SK-N-SH treated with all-trans-retinoic acid at 6 μM for 48 hours (cell line): ENCODE data around the gene CORO2A.

ENCODE experiments used
- ARNTL ChIP-seq: fragments of 450-650 bp; formaldehyde crosslinking; IDR thresholded peaks from 2 replicates; pipeline ENCODE4 v1.5.0; 2020; ENCODE audit warnings: low read depth, mild to moderate bottlenecking, moderate library complexity, borderline replicate concordance
- ESRRG ChIP-seq: fragments of 250-450 bp; sonication (Bioruptor Pico); IDR thresholded peaks from 2 replicates; pipeline ENCODE4 v1.6.1; 2021; ENCODE audit warnings: mild to moderate bottlenecking
- ISL1 ChIP-seq: fragments of 250-450 bp; sonication (Bioruptor Pico); IDR thresholded peaks from 2 replicates; pipeline ENCODE4 v2.1.2; 2022; ENCODE audit warnings: mild to moderate bottlenecking, moderate library complexity
- PPARA ChIP-seq: fragments of 250-450 bp; sonication (Bioruptor Pico); IDR thresholded peaks from 2 replicates; pipeline ENCODE4 v1.5.0; 2020; ENCODE audit warnings: mild to moderate bottlenecking, borderline replicate concordance
- ZC3H10 ChIP-seq: fragments of 250-450 bp; sonication (Bioruptor Pico); IDR thresholded peaks from 2 replicates; pipeline ENCODE4 v1.5.1; 2021; ENCODE audit warnings: mild to moderate bottlenecking, moderate library complexity
- ZFP3 ChIP-seq: fragments of 250-450 bp; sonication (Bioruptor Pico); IDR thresholded peaks from 2 replicates; pipeline ENCODE4 v1.5.0; 2020; ENCODE audit warnings: mild to moderate bottlenecking, moderate library complexity
- ZFP30 ChIP-seq: fragments of 450-650 bp; formaldehyde crosslinking; IDR thresholded peaks from 2 replicates; pipeline ENCODE4 v1.5.0; 2022; ENCODE audit warnings: mild to moderate bottlenecking, moderate library complexity
- ZNF565 ChIP-seq: fragments of 450-650 bp; formaldehyde crosslinking; conservative IDR thresholded peaks from 2 replicates; pipeline ENCODE4 v1.5.0; 2020; ENCODE audit warnings: low read depth, mild to moderate bottlenecking, moderate library complexity
- TF ChIP-seq, protein P1 (sequence below): fragments of 250-450 bp; sonication (Bioruptor Pico); IDR thresholded peaks from 2 replicates; pipeline ENCODE4 v1.8.0; 2021; ENCODE audit warnings: low read depth, mild to moderate bottlenecking, moderate library complexity, borderline replicate concordance
- TF ChIP-seq, protein P2 (sequence below): fragments of 250-450 bp; sonication (Bioruptor Pico); IDR thresholded peaks from 2 replicates; pipeline ENCODE4 v1.8.0; 2020; ENCODE audit warnings: mild to moderate bottlenecking, moderate library complexity, borderline replicate concordance
- TF ChIP-seq, protein P3 (sequence below): fragments of 250-450 bp; sonication (Bioruptor Pico); IDR thresholded peaks from 2 replicates; pipeline ENCODE4 v1.5.1; 2020; ENCODE audit warnings: low read depth, mild to moderate bottlenecking, moderate library complexity

DNA sequence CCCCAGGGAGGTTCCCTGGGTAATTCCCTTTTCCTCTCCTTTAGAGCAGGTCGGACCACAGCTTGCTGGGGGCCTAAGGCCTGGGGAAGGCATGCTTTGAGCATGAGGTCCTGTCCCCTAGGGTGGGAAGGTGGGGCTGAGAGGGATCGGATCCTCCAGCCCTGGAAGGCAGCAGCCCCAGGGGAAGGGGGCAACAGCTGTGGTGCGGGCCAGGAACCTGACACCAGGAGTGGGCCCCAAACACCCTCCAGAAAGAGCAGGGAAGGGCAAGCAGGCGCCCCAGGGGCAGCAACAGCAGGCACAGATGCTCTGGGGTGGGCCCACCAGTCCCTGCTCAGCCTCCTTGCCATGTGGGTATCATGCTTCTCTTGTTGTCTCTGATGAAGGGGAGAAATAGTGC lies 3.2 kb upstream of the CORO2A start:
- TF ChIP-seq, protein P1, sequence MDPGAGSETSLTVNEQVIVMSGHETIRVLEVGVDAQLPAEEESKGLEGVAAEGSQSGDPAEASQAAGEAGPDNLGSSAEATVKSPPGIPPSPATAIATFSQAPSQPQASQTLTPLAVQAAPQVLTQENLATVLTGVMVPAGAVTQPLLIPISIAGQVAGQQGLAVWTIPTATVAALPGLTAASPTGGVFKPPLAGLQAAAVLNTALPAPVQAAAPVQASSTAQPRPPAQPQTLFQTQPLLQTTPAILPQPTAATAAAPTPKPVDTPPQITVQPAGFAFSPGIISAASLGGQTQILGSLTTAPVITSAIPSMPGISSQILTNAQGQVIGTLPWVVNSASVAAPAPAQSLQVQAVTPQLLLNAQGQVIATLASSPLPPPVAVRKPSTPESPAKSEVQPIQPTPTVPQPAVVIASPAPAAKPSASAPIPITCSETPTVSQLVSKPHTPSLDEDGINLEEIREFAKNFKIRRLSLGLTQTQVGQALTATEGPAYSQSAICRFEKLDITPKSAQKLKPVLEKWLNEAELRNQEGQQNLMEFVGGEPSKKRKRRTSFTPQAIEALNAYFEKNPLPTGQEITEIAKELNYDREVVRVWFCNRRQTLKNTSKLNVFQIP (CRISPR knock-in tag), result no peak
- TF ChIP-seq ZNF565 (CRISPR knock-in tag), result no peak
- TF ChIP-seq, protein P2, sequence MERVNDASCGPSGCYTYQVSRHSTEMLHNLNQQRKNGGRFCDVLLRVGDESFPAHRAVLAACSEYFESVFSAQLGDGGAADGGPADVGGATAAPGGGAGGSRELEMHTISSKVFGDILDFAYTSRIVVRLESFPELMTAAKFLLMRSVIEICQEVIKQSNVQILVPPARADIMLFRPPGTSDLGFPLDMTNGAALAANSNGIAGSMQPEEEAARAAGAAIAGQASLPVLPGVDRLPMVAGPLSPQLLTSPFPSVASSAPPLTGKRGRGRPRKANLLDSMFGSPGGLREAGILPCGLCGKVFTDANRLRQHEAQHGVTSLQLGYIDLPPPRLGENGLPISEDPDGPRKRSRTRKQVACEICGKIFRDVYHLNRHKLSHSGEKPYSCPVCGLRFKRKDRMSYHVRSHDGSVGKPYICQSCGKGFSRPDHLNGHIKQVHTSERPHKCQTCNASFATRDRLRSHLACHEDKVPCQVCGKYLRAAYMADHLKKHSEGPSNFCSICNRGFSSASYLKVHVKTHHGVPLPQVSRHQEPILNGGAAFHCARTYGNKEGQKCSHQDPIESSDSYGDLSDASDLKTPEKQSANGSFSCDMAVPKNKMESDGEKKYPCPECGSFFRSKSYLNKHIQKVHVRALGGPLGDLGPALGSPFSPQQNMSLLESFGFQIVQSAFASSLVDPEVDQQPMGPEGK (CRISPR knock-in tag), result no peak
- TF ChIP-seq ZFP30 (CRISPR knock-in tag), result no peak
- TF ChIP-seq ESRRG (CRISPR knock-in tag), result no peak
- no peak for TF ChIP-seq ARNTL
- TF ChIP-seq, protein P3, sequence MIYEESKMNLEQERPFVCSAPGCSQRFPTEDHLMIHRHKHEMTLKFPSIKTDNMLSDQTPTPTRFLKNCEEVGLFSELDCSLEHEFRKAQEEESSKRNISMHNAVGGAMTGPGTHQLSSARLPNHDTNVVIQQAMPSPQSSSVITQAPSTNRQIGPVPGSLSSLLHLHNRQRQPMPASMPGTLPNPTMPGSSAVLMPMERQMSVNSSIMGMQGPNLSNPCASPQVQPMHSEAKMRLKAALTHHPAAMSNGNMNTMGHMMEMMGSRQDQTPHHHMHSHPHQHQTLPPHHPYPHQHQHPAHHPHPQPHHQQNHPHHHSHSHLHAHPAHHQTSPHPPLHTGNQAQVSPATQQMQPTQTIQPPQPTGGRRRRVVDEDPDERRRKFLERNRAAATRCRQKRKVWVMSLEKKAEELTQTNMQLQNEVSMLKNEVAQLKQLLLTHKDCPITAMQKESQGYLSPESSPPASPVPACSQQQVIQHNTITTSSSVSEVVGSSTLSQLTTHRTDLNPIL (CRISPR knock-in tag), result no peak
- TF ChIP-seq PPARA (CRISPR knock-in tag), result no peak
- no peak for TF ChIP-seq ZC3H10 (CRISPR knock-in tag)
- no peak for TF ChIP-seq ZFP3 (CRISPR knock-in tag)
- TF ChIP-seq ISL1 (CRISPR knock-in tag), result no peak
